KMS-11 (cell line): Measurements from ENCODE around the gene LARGE1.

Source experiments
- H2AFZ ChIP-seq: fragments of 200-600 bp; sonication (generic); 2 replicates; pipeline ENCODE4 v1.6.1; 2016; ENCODE audit warnings: antibody characterized with exemption, mixed run types, low read depth
- H3K27ac ChIP-seq: fragments of 200-600 bp; sonication (generic); 2 replicates; pipeline ENCODE4 v1.6.1; 2016; ENCODE audit warnings: mild to moderate bottlenecking, mixed run types
- H3K27me3 ChIP-seq: fragments of 200-600 bp; sonication (generic); 2 replicates; pipeline ENCODE4 v1.6.1; 2017; ENCODE audit warnings: mild to moderate bottlenecking, low read depth, mixed run types, moderate library complexity; ENCODE audit not compliant: insufficient read depth
- H3K36me3 ChIP-seq: fragments of 200-600 bp; sonication (generic); 2 replicates; pipeline ENCODE4 v1.6.1; 2017; ENCODE audit warnings: mild to moderate bottlenecking, mixed run types; ENCODE audit not compliant: insufficient read depth
- H3K4me1 ChIP-seq: fragments of 200-600 bp; sonication (generic); 2 replicates; pipeline ENCODE4 v1.6.1; 2016; ENCODE audit warnings: mild to moderate bottlenecking, low read depth, mixed run types; ENCODE audit not compliant: poor library complexity, severe bottlenecking
- H3K4me2 ChIP-seq: fragments of 200-600 bp; sonication (generic); 2 replicates; pipeline ENCODE4 v1.7.0; 2016; ENCODE audit warnings: mild to moderate bottlenecking, mixed run types
- H3K4me3 ChIP-seq: fragments of 200-600 bp; sonication (generic); IDR thresholded peaks from 2 replicates; pipeline ENCODE4 v1.6.1; 2017; ENCODE audit warnings: low read depth, low read length, mixed read lengths; ENCODE audit not compliant: insufficient read depth
- H3K79me2 ChIP-seq: fragments of 200-600 bp; sonication (generic); 2 replicates; pipeline ENCODE4 v1.6.1; 2016; ENCODE audit warnings: low read depth, mixed run types; ENCODE audit not compliant: insufficient read depth
- H3K9ac ChIP-seq: fragments of 200-600 bp; sonication (generic); 2 replicates; pipeline ENCODE4 v1.6.1; 2016; ENCODE audit warnings: mild to moderate bottlenecking, mixed run types
- H4K20me1 ChIP-seq: fragments of 200-600 bp; sonication (generic); 2 replicates; pipeline ENCODE4 v1.6.1; 2016; ENCODE audit warnings: mild to moderate bottlenecking, mixed run types; ENCODE audit not compliant: insufficient read depth
- CTCF ChIP-seq: fragments of 200-600 bp; sonication (generic); conservative IDR thresholded peaks from 2 replicates; pipeline ENCODE4 v1.6.1; 2017; ENCODE audit warnings: low read depth, mild to moderate bottlenecking, antibody characterized with exemption, low read length, moderate library complexity, mixed read lengths

Gene LARGE1

GRCh38 chr22:33350491-33350890 is 569.8 kb downstream of the LARGE1 start:
- no peaks in the 10 kb centered on the region for H3K36me3 ChIP-seq
- H3K79me2 ChIP-seq = no peaks in the 10 kb centered on the region
- no peak overlapping the region for H3K4me3 ChIP-seq
- H3K27me3 ChIP-seq = no peaks in the 10 kb centered on the region
- H2AFZ ChIP-seq = no peak overlapping the region
- TF ChIP-seq CTCF = no peak
- H4K20me1 ChIP-seq = no peaks in the 10 kb centered on the region
- no peak overlapping the region for H3K4me2 ChIP-seq
- no peak overlapping the region for H3K9ac ChIP-seq
- H3K27ac ChIP-seq = no peak overlapping the region
- H3K4me1 ChIP-seq = no peaks in the 10 kb centered on the region

- no peak overlapping the region for H3K27ac ChIP-seq
- H2AFZ ChIP-seq = no peak overlapping the region
- no peaks in the 10 kb centered on the region for H3K27me3 ChIP-seq
- no peak overlapping the region for H3K9ac ChIP-seq
- no peaks in the 10 kb centered on the region for H3K36me3 ChIP-seq
- H3K4me1 ChIP-seq = no peaks in the 10 kb centered on the region
- H3K79me2 ChIP-seq = no peaks in the 10 kb centered on the region
- H4K20me1 ChIP-seq = no peaks in the 10 kb centered on the region
- no peak overlapping the region for H3K4me2 ChIP-seq
- no peak for TF ChIP-seq CTCF
- no peak overlapping the region for H3K4me3 ChIP-seq
These were observed 573.3 kb downstream of the LARGE1 start for GRCh38 chr22:33347002-33347401.

GRCh38 chr22:33341611-33342010 is 578.7 kb downstream of the LARGE1 start:
- TF ChIP-seq CTCF = no peak
- Histone ChIP-seq H2AFZ (no peak overlapping the region), H3K4me3 (no peak overlapping the region), H4K20me1 (no peaks in the 10 kb centered on the region), H3K27ac (no peak overlapping the region), H3K4me2 (no peak overlapping the region), H3K9ac (no peak overlapping the region), H3K36me3 (no peaks in the 10 kb centered on the region), H3K4me1 (no peaks in the 10 kb centered on the region), H3K27me3 (no peaks in the 10 kb centered on the region), H3K79me2 (no peaks in the 10 kb centered on the region)

GRCh38 chr22:33337524-33337923 is 582.8 kb downstream of the LARGE1 start:
- no peak overlapping the region for H2AFZ ChIP-seq
- no peaks in the 10 kb centered on the region for H3K4me1 ChIP-seq
- H3K4me3 ChIP-seq = no peak overlapping the region
- H3K36me3 ChIP-seq = no peaks in the 10 kb centered on the region
- no peak overlapping the region for H3K4me2 ChIP-seq
- no peak for TF ChIP-seq CTCF
- H3K27ac ChIP-seq = no peak overlapping the region
- H3K9ac ChIP-seq = no peak overlapping the region
- no peaks in the 10 kb centered on the region for H3K79me2 ChIP-seq
- H3K27me3 ChIP-seq = no peaks in the 10 kb centered on the region
- H4K20me1 ChIP-seq = no peaks in the 10 kb centered on the region
